Activated CD8-positive, alpha-beta T cell treated with anti-CD3 and anti-CD28 coated beads for 36 hours (primary cell): ENCODE data around the gene PRKAB1. TPM values are rescaled to one million over a fixed set of nuclear protein-coding genes. Genes with fewer than 3 reads are reported as not detected.

Source experiments
- ATAC-seq: fragments of 200-7000 bp; cut with Tn5 transposase; one replicate; pipeline ENCODE4 v1.10.0; 2021; ENCODE audit warnings: mild to moderate bottlenecking, moderate library complexity
- CTCF ChIA-PET: fragments of 350-600 bp; sonication (Branson Sonifier 250); formaldehyde crosslinking; loops from one replicate; lab custom pipeline; 2021; ENCODE audit warnings: antibody characterized with exemption; lab: Charles Lee
- POLR2A ChIA-PET: fragments of 350-600 bp; sonication (Branson Sonifier 250); formaldehyde crosslinking; loops from one replicate; lab custom pipeline; 2021; ENCODE audit warnings: antibody characterized with exemption; lab: Charles Lee
- DNase-seq: peaks from one replicate; pipeline ENCODE4 v3.0.0-alpha.2; 2020
- H3K27ac Mint-ChIP-seq: one replicate; pipeline ENCODE4 v1.8.0; 2021; ENCODE audit warnings: mild to moderate bottlenecking, mixed read lengths
- H3K27me3 Mint-ChIP-seq: one replicate; pipeline ENCODE4 v1.8.0; 2021; ENCODE audit warnings: mixed read lengths
- H3K36me3 Mint-ChIP-seq: one replicate; pipeline ENCODE4 v1.8.0; 2021; ENCODE audit warnings: low read depth, mixed read lengths
- H3K4me1 Mint-ChIP-seq: one replicate; pipeline ENCODE4 v1.8.0; 2021; ENCODE audit warnings: low read depth, mixed read lengths
- H3K4me3 Mint-ChIP-seq: one replicate; pipeline ENCODE4 v1.8.0; 2021; ENCODE audit warnings: mild to moderate bottlenecking, moderate library complexity, mixed read lengths
- H3K9me3 Mint-ChIP-seq: one replicate; pipeline ENCODE4 v1.8.0; 2021; ENCODE audit warnings: mixed read lengths
- CTCF ChIP-seq: fragments of 200-600 bp; IDR thresholded peaks from one replicate; pipeline ENCODE4 v1.8.0; 2022; ENCODE audit warnings: antibody characterized with exemption, mild to moderate bottlenecking
- intact Hi-C: fragments of 100-400 bp; cut with micrococcal nuclease; formaldehyde crosslinking; loops from one replicate; pipeline ENCODE4 v1.10.0; 2022
- total RNA-seq, 2 experiments: library from RNA; stranded (reverse); gene quantifications; one replicate each; pipeline ENCODE4 v1.2.3, GENCODE V29; 2021

The PRKAB1 gene
- total RNA-seq, 2 experiments from 2014 or later, result 21.0 to 24.8 TPM

GRCh38 chr12:119693511-119693910, 25.6 kb downstream of the PRKAB1 start:
- ATAC-seq (no peak), DNase-seq (no peak)
- intact Hi-C loops, result no loop called here
- Mint-ChIP-seq H3K4me3 (no peak overlapping the region), H3K36me3 (peaks cover 8% of the 10 kb centered on the region), H3K27me3 (no peaks in the 10 kb centered on the region), H3K27ac (no peak overlapping the region), H3K4me1 (no peaks in the 10 kb centered on the region), H3K9me3 (no peaks in the 10 kb centered on the region)
- ChIA-PET CTCF (no interaction called here), POLR2A (no interaction called here)
- no peak for TF ChIP-seq CTCF

- ATAC-seq, result no peak
- no peak for DNase-seq
- no peak overlapping the region for H3K4me3 Mint-ChIP-seq
- peaks cover 8% of the 10 kb centered on the region for H3K36me3 Mint-ChIP-seq
- no peaks in the 10 kb centered on the region for H3K4me1 Mint-ChIP-seq
- H3K9me3 Mint-ChIP-seq, result no peaks in the 10 kb centered on the region
- intact Hi-C loops, result no loop called here
- ChIA-PET POLR2A (no interaction called here), CTCF (no interaction called here)
- no peak overlapping the region for H3K27ac Mint-ChIP-seq
- TF ChIP-seq CTCF, result no peak
- no peaks in the 10 kb centered on the region for H3K27me3 Mint-ChIP-seq
These were observed 26.2 kb downstream of the PRKAB1 start for GRCh38 chr12:119694111-119694510.

DNA sequence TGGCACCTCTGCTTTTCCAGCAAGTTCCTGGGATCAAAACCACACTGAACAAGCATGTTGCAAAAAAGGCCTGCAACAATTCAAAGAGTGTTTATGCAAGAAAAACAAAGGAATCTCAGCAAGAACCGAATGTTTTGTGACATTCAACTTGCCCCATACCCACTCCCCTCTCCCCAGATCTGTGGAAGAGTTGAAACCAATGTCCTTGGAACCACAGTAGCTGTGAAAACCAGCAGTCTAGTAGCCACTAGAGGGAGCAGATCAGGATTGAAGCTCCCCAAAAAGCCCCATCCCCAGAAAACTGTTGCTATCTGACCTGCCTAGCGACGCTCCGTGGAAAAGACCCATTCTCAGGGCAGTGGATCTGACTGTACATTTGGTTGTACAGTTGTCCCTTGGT, 27.1 kb downstream of the PRKAB1 start:
- Mint-ChIP-seq H3K9me3 (no peaks in the 10 kb centered on the region), H3K27me3 (no peaks in the 10 kb centered on the region), H3K4me1 (no peaks in the 10 kb centered on the region), H3K36me3 (peaks cover 8% of the 10 kb centered on the region), H3K4me3 (no peak overlapping the region), H3K27ac (no peak overlapping the region)
- DNase-seq, result no peak
- no peak for ATAC-seq
- CTCF ChIA-PET, result interaction anchor here (0.9 kb wide), 1 partner anchor 210 kb away, joined by 3 read pairs; no protein-coding TSS in a partner anchor
- peak; percentile 42 for TF ChIP-seq CTCF
- intact Hi-C loops, result no loop called here
- POLR2A ChIA-PET, result no interaction called here

GRCh38 chr12:119696943-119697342, 29.0 kb downstream of the PRKAB1 start:
- CTCF ChIA-PET, result no interaction called here
- Mint-ChIP-seq H3K27ac (no peak overlapping the region), H3K27me3 (no peaks in the 10 kb centered on the region), H3K9me3 (no peaks in the 10 kb centered on the region), H3K4me3 (no peak overlapping the region), H3K36me3 (peaks cover 5% of the 10 kb centered on the region), H3K4me1 (no peaks in the 10 kb centered on the region)
- DNase-seq (no peak), ATAC-seq (no peak)
- POLR2A ChIA-PET, result no interaction called here
- no peak for TF ChIP-seq CTCF
- intact Hi-C loops, result no loop called here

DNA sequence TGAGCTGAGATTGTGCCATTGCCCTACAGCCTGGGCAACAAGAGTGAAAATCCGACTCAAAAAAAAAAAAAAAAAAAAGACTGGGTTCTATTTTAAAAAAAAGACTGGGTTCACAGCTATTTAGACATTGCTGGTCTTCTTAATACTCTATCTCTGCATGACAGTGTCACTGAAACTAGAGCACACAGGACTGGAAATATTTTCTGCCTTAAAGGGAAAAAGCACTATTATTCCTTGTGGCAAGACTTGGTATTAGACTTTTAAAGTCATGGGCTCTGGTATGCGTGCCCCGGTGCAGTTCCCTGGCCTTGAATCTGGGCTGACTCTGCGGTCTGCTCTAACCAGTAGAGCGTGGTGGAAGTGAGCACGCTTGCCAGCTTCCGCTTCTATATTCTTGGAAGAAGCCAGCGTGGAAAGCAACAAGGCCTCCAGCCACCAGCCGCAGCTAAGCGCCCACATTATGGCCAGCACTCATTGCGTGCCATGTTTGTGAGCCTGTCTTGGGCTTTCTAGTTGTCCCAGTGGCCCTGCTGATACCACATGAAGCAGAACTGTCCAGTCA, 31.3 kb downstream of the PRKAB1 start:
- intact Hi-C loops, result no loop called here
- DNase-seq (no peak), ATAC-seq (no peak)
- Mint-ChIP-seq H3K4me1 (no peaks in the 10 kb centered on the region), H3K9me3 (no peaks in the 10 kb centered on the region), H3K4me3 (no peak overlapping the region), H3K36me3 (peaks cover 5% of the 10 kb centered on the region), H3K27ac (no peak overlapping the region), H3K27me3 (no peaks in the 10 kb centered on the region)
- CTCF ChIA-PET, result no interaction called here
- POLR2A ChIA-PET, result no interaction called here
- no peak for TF ChIP-seq CTCF
